ENCODE results near the gene HIVEP1. TPM values are rescaled to one million over a fixed set of nuclear protein-coding genes. Genes with fewer than 3 reads are reported as not detected.

Gene HIVEP1
- total and polyA plus RNA-seq, 4 donors: 2.7 to 27.2 (median 6.2) TPM

DNA sequence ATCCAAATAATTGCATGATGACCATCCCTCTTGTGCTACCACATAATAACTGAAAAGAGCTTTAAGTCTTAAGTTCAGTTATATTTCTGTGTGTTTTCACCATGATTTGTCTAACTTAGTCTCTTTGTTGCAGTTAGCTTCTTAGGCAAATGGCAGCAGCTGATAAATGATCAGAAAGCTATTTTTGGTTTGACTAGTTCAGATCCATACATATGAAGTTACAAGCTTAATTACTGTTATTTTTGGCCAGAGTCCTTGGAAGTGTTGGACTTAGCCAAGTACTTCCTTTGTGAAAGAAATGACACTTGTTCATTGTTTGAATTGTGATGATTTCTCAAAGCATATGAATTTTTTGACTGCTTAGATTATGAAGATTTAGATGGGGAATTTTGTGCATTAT is 54.2 kb downstream of the HIVEP1 start:
- no peaks in the 10 kb centered on the region for H3K9me3 ChIP-seq (ENCODE audit: control insufficient read depth in 4 of 4, low read length in 3 of 4)
- H3K27me3 ChIP-seq (ENCODE audit: control insufficient read depth in 4 of 4, insufficient read depth in 4 of 4, low read length in 3 of 4): no peaks in the 10 kb centered on the region
- no peak for DNase-seq (ENCODE audit: low spot score)
- H3K4me1 ChIP-seq (ENCODE audit: control insufficient read depth in 4 of 4, insufficient read depth in 4 of 4, low read length in 3 of 4): peaks cover 0 to 2% (median under 1%) of the 10 kb centered on the region in 4 donors
- H3K9ac ChIP-seq (ENCODE audit: low read depth in 1 of 2, low read length in 2 of 2): no peak overlapping the region
- H3K4me3 ChIP-seq (ENCODE audit: low read depth in 1 of 3, low read length in 3 of 3): no peak overlapping the region
- H3K27ac ChIP-seq (ENCODE audit: low read depth in 1 of 2, low read length in 2 of 2): no peak overlapping the region
- H3K36me3 ChIP-seq (ENCODE audit: control insufficient read depth in 4 of 4, insufficient read depth in 3 of 4, low read depth in 1 of 4, low read length in 3 of 4): no peaks in the 10 kb centered on the region
- no peak for TF ChIP-seq JUND (IDR thresholded peaks at IDR 0.05)
- TF ChIP-seq, protein P1, sequence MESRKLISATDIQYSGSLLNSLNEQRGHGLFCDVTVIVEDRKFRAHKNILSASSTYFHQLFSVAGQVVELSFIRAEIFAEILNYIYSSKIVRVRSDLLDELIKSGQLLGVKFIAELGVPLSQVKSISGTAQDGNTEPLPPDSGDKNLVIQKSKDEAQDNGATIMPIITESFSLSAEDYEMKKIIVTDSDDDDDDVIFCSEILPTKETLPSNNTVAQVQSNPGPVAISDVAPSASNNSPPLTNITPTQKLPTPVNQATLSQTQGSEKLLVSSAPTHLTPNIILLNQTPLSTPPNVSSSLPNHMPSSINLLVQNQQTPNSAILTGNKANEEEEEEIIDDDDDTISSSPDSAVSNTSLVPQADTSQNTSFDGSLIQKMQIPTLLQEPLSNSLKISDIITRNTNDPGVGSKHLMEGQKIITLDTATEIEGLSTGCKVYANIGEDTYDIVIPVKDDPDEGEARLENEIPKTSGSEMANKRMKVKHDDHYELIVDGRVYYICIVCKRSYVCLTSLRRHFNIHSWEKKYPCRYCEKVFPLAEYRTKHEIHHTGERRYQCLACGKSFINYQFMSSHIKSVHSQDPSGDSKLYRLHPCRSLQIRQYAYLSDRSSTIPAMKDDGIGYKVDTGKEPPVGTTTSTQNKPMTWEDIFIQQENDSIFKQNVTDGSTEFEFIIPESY (IDR thresholded peaks at IDR 0.05): no peak

DNA sequence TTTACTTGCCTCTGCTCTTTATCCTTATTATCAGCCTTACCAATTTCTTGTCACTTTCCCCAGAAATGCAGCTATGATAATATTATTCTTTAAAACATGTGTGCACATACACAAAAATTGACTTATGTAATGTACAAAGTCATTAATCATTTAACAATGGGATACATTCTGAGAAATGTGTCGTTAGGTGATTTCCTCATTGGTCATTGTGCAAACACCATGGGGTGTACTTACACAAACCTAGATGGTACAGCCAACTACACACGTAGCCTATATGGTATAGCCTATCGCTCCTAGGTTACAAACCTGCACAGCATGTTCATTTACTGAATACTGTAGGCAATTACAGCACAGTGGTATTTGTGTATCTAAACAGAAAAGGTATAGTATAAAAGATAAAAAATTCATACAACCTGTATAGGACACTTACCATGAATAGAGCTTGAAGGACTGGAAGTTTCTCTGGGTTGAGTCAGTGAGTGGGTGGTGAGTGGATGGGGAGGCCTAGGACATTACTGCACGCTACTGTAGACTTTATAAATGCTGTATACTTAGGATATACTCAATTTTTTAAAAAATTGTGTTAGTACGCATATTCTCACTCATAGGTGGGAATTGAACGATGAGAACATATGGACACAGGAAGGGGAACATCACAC is 56.9 kb downstream of the HIVEP1 start:
- Histone ChIP-seq H3K27ac (ENCODE audit: low read depth in 1 of 2, low read length in 2 of 2) (no peak overlapping the region), H3K4me3 (ENCODE audit: low read depth in 1 of 3, low read length in 3 of 3) (no peak overlapping the region), H3K36me3 (ENCODE audit: control insufficient read depth in 4 of 4, insufficient read depth in 3 of 4, low read depth in 1 of 4, low read length in 3 of 4) (no peaks in the 10 kb centered on the region), H3K4me1 (ENCODE audit: control insufficient read depth in 4 of 4, insufficient read depth in 4 of 4, low read length in 3 of 4) (peaks cover 0 to 6% (median under 1%) of the 10 kb centered on the region in 4 donors), H3K9me3 (ENCODE audit: control insufficient read depth in 4 of 4, low read length in 3 of 4) (no peaks in the 10 kb centered on the region), H3K27me3 (ENCODE audit: control insufficient read depth in 4 of 4, insufficient read depth in 4 of 4, low read length in 3 of 4) (no peaks in the 10 kb centered on the region), H3K9ac (ENCODE audit: low read depth in 1 of 2, low read length in 2 of 2) (no peak overlapping the region)
- TF ChIP-seq, protein P2, sequence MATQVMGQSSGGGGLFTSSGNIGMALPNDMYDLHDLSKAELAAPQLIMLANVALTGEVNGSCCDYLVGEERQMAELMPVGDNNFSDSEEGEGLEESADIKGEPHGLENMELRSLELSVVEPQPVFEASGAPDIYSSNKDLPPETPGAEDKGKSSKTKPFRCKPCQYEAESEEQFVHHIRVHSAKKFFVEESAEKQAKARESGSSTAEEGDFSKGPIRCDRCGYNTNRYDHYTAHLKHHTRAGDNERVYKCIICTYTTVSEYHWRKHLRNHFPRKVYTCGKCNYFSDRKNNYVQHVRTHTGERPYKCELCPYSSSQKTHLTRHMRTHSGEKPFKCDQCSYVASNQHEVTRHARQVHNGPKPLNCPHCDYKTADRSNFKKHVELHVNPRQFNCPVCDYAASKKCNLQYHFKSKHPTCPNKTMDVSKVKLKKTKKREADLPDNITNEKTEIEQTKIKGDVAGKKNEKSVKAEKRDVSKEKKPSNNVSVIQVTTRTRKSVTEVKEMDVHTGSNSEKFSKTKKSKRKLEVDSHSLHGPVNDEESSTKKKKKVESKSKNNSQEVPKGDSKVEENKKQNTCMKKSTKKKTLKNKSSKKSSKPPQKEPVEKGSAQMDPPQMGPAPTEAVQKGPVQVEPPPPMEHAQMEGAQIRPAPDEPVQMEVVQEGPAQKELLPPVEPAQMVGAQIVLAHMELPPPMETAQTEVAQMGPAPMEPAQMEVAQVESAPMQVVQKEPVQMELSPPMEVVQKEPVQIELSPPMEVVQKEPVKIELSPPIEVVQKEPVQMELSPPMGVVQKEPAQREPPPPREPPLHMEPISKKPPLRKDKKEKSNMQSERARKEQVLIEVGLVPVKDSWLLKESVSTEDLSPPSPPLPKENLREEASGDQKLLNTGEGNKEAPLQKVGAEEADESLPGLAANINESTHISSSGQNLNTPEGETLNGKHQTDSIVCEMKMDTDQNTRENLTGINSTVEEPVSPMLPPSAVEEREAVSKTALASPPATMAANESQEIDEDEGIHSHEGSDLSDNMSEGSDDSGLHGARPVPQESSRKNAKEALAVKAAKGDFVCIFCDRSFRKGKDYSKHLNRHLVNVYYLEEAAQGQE (IDR thresholded peaks at IDR 0.05): no peak
- TF ChIP-seq NR2F2 (IDR thresholded peaks at IDR 0.05): no peak
- 76% methylated on average over 6 of the region's 6 CpGs for WGBS
- DNase-seq (ENCODE audit: low spot score): no peak

DNA sequence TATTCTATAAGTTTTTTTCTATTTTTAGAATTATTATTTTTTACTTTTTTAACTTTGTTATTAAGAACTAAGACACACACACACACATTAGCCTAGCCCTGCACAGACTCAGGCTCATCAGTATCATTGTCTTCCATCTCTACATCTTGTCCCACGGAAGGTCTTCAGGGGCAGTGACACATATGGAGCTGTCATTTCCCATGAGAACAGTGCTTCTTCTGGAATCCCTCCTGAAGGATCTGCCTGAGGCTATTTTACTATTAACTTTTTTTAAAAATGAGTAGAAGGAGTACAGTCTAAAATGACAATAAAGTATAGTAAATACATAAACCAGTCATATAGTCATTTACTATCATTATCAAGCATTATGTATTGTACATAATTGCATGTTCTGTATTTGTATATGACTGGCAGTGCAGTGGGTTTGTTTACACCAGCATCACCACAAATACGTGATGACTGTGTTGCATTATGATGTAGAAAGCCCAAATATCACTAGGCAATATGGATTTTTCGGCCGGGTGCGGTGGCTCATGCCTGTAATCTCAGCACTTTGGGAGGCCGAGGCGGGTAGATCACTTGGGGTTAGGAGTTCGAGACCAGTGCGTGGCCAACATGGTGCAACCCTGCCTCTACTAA is 57.9 kb downstream of the HIVEP1 start:
- Histone ChIP-seq H3K27ac (ENCODE audit: low read depth in 1 of 2, low read length in 2 of 2) (no peak overlapping the region), H3K27me3 (ENCODE audit: control insufficient read depth in 4 of 4, insufficient read depth in 4 of 4, low read length in 3 of 4) (no peaks in the 10 kb centered on the region), H3K9ac (ENCODE audit: low read depth in 1 of 2, low read length in 2 of 2) (no peak overlapping the region), H3K36me3 (ENCODE audit: control insufficient read depth in 4 of 4, insufficient read depth in 3 of 4, low read depth in 1 of 4, low read length in 3 of 4) (no peaks in the 10 kb centered on the region), H3K9me3 (ENCODE audit: control insufficient read depth in 4 of 4, low read length in 3 of 4) (no peaks in the 10 kb centered on the region), H3K4me1 (ENCODE audit: control insufficient read depth in 4 of 4, insufficient read depth in 4 of 4, low read length in 3 of 4) (peaks cover 0 to 7% (median under 1%) of the 10 kb centered on the region in 4 donors), H3K4me3 (ENCODE audit: low read depth in 1 of 3, low read length in 3 of 3) (no peak overlapping the region)
- DNase-seq (ENCODE audit: low spot score): no peak
- 96% methylated on average over 9 of the region's 9 CpGs for WGBS
- no peak for TF ChIP-seq HNF4A (conservative IDR thresholded peaks at IDR 0.05)
- TF ChIP-seq, protein P1 (IDR thresholded peaks at IDR 0.05): no peak
- no peak for TF ChIP-seq RXRA (IDR thresholded peaks at IDR 0.05)
- TF ChIP-seq GABPA (IDR thresholded peaks at IDR 0.05 in 1 of 2, conservative IDR thresholded peaks at IDR 0.05 in 1 of 2): no peak
- TF ChIP-seq, protein P3, sequence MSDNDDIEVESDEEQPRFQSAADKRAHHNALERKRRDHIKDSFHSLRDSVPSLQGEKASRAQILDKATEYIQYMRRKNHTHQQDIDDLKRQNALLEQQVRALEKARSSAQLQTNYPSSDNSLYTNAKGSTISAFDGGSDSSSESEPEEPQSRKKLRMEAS (IDR thresholded peaks at IDR 0.05): no peak
- TF ChIP-seq, protein P2 (IDR thresholded peaks at IDR 0.05): no peak
